Epithelial cell of prostate (primary cell): Measurements from ENCODE around the gene PLEKHA6.

Experiments used
- DNase-seq: peaks from one replicate; pipeline ENCODE4 v3.0.0-alpha.2; 2011; ENCODE audit warnings: low read depth, low spot score
- H3K27ac ChIP-seq: fragments of 450-650 bp; 2 replicates; pipeline ENCODE4 v1.5.1; 2017; ENCODE audit warnings: mild to moderate bottlenecking

The PLEKHA6 gene

GRCh38 chr1:204382714-204383083, 23.0 kb upstream of the PLEKHA6 start:
- no peak overlapping the region for H3K27ac ChIP-seq
- DNase-seq: no peak

GRCh38 chr1:204380293-204380831, 20.6 kb upstream of the PLEKHA6 start:
- DNase-seq: peak; percentile 26
- H3K27ac ChIP-seq: peak overlapping the region; percentile 39

- H3K27ac ChIP-seq: peak overlapping the region; percentile 40
- DNase-seq: no peak
These were observed 18.3 kb upstream of the PLEKHA6 start for GRCh38 chr1:204377800-204378668.

- no peak for DNase-seq
- peak overlapping the region; percentile 40 for H3K27ac ChIP-seq
These were observed 17.4 kb upstream of the PLEKHA6 start for GRCh38 chr1:204376919-204377799.

- DNase-seq: no peak
- H3K27ac ChIP-seq: no peak overlapping the region
These were observed 16.7 kb upstream of the PLEKHA6 start for GRCh38 chr1:204376465-204376864.

GRCh38 chr1:204373911-204374310, 14.2 kb upstream of the PLEKHA6 start:
- no peak for DNase-seq
- no peak overlapping the region for H3K27ac ChIP-seq

GRCh38 chr1:204370176-204370575, 10.4 kb upstream of the PLEKHA6 start:
- H3K27ac ChIP-seq: no peak overlapping the region
- DNase-seq: no peak

GRCh38 chr1:204368996-204369726, 9.4 kb upstream of the PLEKHA6 start:
- DNase-seq: no peak

GRCh38 chr1:204367956-204368355, 8.2 kb upstream of the PLEKHA6 start:
- no peak overlapping the region for H3K27ac ChIP-seq
- no peak for DNase-seq

More at GRCh38 chr1:204368996-204369726, 9.4 kb upstream of the PLEKHA6 start:
- H3K27ac ChIP-seq: no peak overlapping the region

GRCh38 chr1:204367193-204367858, 7.6 kb upstream of the PLEKHA6 start:
- no peak for DNase-seq
- no peak overlapping the region for H3K27ac ChIP-seq

- no peak for DNase-seq
These were observed 7.0 kb upstream of the PLEKHA6 start for GRCh38 chr1:204366759-204367158.

GRCh38 chr1:204363335-204364114, 3.8 kb upstream of the PLEKHA6 start:
- no peak overlapping the region for H3K27ac ChIP-seq
- DNase-seq: no peak

More at GRCh38 chr1:204366759-204367158, 7.0 kb upstream of the PLEKHA6 start:
- no peak overlapping the region for H3K27ac ChIP-seq

GRCh38 chr1:204362984-204363334, 3.2 kb upstream of the PLEKHA6 start:
- DNase-seq: no peak
- no peak overlapping the region for H3K27ac ChIP-seq

- H3K27ac ChIP-seq: no peak overlapping the region
- DNase-seq: no peak
These were observed 2.1 kb upstream of the PLEKHA6 start for GRCh38 chr1:204361781-204362180.

- DNase-seq: no peak
- H3K27ac ChIP-seq: no peak overlapping the region
These were observed 1.6 kb upstream of the PLEKHA6 start for GRCh38 chr1:204361341-204361771.

- H3K27ac ChIP-seq: no peak overlapping the region
These were observed 585 bp upstream of the PLEKHA6 start for GRCh38 chr1:204360314-204360713.

GRCh38 chr1:204359131-204359473, 627 bp downstream of the PLEKHA6 start:
- no peak overlapping the region for H3K27ac ChIP-seq
- no peak for DNase-seq

More at GRCh38 chr1:204360314-204360713, 585 bp upstream of the PLEKHA6 start:
- DNase-seq: no peak

GRCh38 chr1:204358605-204359004, 1.1 kb downstream of the PLEKHA6 start:
- H3K27ac ChIP-seq: no peak overlapping the region
- DNase-seq: no peak
